Measurements from ENCODE around the gene PLXNA4.

DNA sequence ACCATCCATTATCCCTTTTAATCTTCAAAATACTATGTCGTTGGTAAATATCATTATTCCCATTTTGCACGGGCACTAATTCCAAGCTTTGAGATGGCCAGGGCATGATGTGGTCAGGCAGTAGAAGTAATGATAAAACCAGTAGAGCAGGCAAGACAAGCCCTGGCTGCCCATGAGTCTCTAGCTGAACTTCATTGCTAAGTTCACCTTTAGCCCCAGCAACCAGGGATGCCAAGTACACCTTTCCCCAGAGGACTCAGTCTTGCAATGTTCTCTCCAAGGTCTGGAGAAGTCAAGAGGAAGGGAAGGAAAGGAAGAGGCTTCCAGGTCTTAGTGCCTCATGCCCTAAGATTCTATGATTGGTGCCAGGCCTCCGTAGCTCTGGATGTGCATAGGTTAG, 203.2 kb downstream of the PLXNA4 start:
- TF ChIP-seq, protein P1, sequence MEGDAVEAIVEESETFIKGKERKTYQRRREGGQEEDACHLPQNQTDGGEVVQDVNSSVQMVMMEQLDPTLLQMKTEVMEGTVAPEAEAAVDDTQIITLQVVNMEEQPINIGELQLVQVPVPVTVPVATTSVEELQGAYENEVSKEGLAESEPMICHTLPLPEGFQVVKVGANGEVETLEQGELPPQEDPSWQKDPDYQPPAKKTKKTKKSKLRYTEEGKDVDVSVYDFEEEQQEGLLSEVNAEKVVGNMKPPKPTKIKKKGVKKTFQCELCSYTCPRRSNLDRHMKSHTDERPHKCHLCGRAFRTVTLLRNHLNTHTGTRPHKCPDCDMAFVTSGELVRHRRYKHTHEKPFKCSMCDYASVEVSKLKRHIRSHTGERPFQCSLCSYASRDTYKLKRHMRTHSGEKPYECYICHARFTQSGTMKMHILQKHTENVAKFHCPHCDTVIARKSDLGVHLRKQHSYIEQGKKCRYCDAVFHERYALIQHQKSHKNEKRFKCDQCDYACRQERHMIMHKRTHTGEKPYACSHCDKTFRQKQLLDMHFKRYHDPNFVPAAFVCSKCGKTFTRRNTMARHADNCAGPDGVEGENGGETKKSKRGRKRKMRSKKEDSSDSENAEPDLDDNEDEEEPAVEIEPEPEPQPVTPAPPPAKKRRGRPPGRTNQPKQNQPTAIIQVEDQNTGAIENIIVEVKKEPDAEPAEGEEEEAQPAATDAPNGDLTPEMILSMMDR (IDR thresholded peaks at IDR 0.05) = no peak
- no peak for TF ChIP-seq POLR2A (IDR thresholded peaks at IDR 0.05)
